ENCODE data around the gene STX4.

DNA sequence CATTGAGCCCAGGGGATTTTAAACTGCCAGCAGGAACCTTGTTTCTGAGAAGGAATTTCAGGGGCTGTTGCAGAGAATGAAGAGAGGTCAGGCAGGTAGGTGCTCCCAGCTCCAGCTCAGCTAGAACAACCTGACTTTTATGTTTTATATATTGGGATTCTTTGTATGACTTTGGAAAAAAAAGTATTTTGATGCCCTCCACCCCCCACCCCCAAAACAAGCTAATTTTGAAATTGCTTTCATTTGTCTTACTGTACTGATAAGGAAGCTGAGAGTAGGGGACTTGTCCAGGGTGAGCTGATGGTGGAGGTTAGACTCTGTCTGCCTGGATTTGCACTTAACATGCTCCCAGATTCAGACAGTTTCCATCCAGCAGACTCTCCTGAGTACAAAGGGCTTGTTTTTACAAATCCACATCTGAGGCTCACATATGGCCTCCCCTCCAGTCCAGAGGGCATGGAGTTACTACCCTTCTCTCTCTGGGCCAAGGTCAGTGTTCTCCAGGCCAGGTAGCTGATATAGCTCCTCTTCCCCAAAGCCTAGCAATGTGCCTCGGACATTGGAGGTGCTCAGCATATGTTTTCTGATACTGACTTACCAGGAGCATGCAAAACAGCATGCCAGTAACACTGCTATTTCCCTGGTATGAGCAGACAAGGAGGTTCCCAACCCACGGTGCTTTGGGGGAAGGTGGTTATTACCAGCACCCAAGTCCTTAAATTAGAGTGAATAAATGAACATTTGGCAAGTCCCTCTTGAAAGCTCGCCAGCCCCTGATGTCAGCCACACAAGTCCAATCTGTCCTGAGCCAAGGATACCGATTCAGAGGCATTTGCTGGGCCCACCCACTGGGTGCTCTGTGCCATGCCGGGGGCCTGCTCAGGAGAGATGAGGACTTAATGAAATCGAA is 34.3 kb upstream of the STX4 start:
- TF ChIP-seq CTCF (IDR thresholded peaks at IDR 0.05 in 4 of 5, conservative IDR thresholded peaks at IDR 0.05 in 1 of 5), result no peak
- no peak for TF ChIP-seq POLR2A (IDR thresholded peaks at IDR 0.05)
